Activated CD4-positive, alpha-beta T cell treated with anti-CD3 and anti-CD28 coated beads for 36 hours (primary cell): ENCODE data around the gene MYPOP. TPM values are rescaled to one million over a fixed set of nuclear protein-coding genes. Genes with fewer than 3 reads are reported as not detected.
"Not testable (repeated sequence)": the region's sequence is repeated elsewhere in the genome, so short reads cannot be mapped to it uniquely, and the experiment has no call there.

Experiments
- ATAC-seq: fragments of 200-7000 bp; cut with Tn5 transposase; one replicate; pipeline ENCODE4 v1.10.0; 2021; ENCODE audit warnings: mild to moderate bottlenecking, moderate library complexity
- CTCF ChIA-PET: fragments of 350-600 bp; sonication (Branson Sonifier 250); formaldehyde crosslinking; loops from one replicate; lab custom pipeline; 2021; ENCODE audit warnings: antibody characterized with exemption; lab: Charles Lee
- POLR2A ChIA-PET: fragments of 350-600 bp; sonication (Branson Sonifier 250); formaldehyde crosslinking; loops from one replicate; lab custom pipeline; 2021; ENCODE audit warnings: antibody characterized with exemption, inconsistent platforms; lab: Charles Lee
- DNase-seq: peaks from one replicate; pipeline ENCODE4 v3.0.0-alpha.2; 2020
- H3K27ac Mint-ChIP-seq: one replicate; pipeline ENCODE4 v1.8.0; 2021; ENCODE audit warnings: mixed read lengths
- H3K27me3 Mint-ChIP-seq: one replicate; pipeline ENCODE4 v1.8.0; 2021; ENCODE audit warnings: mixed read lengths
- H3K36me3 Mint-ChIP-seq: one replicate; pipeline ENCODE4 v1.8.0; 2021; ENCODE audit warnings: low read depth, mixed read lengths
- H3K4me1 Mint-ChIP-seq: one replicate; pipeline ENCODE4 v1.8.0; 2021; ENCODE audit warnings: mixed read lengths
- H3K4me3 Mint-ChIP-seq: one replicate; pipeline ENCODE4 v1.8.0; 2021; ENCODE audit warnings: mild to moderate bottlenecking, moderate library complexity, mixed read lengths
- H3K9me3 Mint-ChIP-seq: one replicate; pipeline ENCODE4 v1.8.0; 2021; ENCODE audit warnings: low read depth, mixed read lengths
- intact Hi-C, 2 experiments: fragments of 100-400 bp; cut with DNase I in 1 of 2; cut with micrococcal nuclease in 1 of 2; formaldehyde crosslinking; loops; one replicate each; pipeline versions ENCODE4 v1.14.2 to v1.15.1; 2022 to 2024; cut with DNase I, micrococcal nuclease
- total RNA-seq, 2 experiments: library from RNA; stranded (reverse); gene quantifications; one replicate each; pipeline ENCODE4 v1.2.3, GENCODE V29; 2021

Gene MYPOP
- total RNA-seq, 2 experiments from 2014 or later, result 5.0 to 5.6 TPM

GRCh38 chr19:45906221-45906620 is 3.8 kb upstream of the MYPOP start:
- CTCF ChIA-PET, result interaction anchor here (0.8 kb wide), 1 partner anchor 43 kb away, joined by 3 read pairs; no protein-coding TSS in a partner anchor

GRCh38 chr19:45905011-45905410 is 2.6 kb upstream of the MYPOP start:
- Mint-ChIP-seq H3K36me3 (peaks cover 2% of the 10 kb centered on the region), H3K9me3 (no peaks in the 10 kb centered on the region), H3K4me1 (peaks cover 14% of the 10 kb centered on the region), H3K27ac (no peak overlapping the region), H3K27me3 (peaks cover 7% of the 10 kb centered on the region), H3K4me3 (no peak overlapping the region)
- no peak for ATAC-seq
- no peak for DNase-seq
- intact Hi-C loops, result no loop called here
- ChIA-PET POLR2A (no interaction called here), CTCF (no interaction called here)

More at GRCh38 chr19:45906221-45906620, 3.8 kb upstream of the MYPOP start:
- ATAC-seq (no peak), DNase-seq (no peak)
- H3K4me1 Mint-ChIP-seq, result peaks cover 5% of the 10 kb centered on the region
- H3K27me3 Mint-ChIP-seq, result peaks cover 8% of the 10 kb centered on the region
- intact Hi-C loops, result no loop called here
- no peak overlapping the region for H3K4me3 Mint-ChIP-seq
- H3K27ac Mint-ChIP-seq, result no peak overlapping the region
- POLR2A ChIA-PET, result interaction anchor here (0.6 kb wide), 1 partner anchor 198 kb away, joined by 3 read pairs; no protein-coding TSS in a partner anchor
- H3K36me3 Mint-ChIP-seq, result no peaks in the 10 kb centered on the region
- H3K9me3 Mint-ChIP-seq, result no peaks in the 10 kb centered on the region

GRCh38 chr19:45902651-45903625 is 525 bp upstream of the MYPOP start:
- ChIA-PET POLR2A (interaction anchor here (0.6 to 2.1 kb wide), 5 partner anchors 10 to 882 kb away, joined by 3 to 11 read pairs (median 4); partner anchors contain the start of genes CCDC61, IRF2BP1 and SYMPK), CTCF (interaction anchor here (0.6 to 2.0 kb wide), 16 partner anchors 17 to 802 kb away, joined by 3 to 18 read pairs (median 4); partner anchors contain the start of genes CCDC61, ERCC1, IRF2BP1 and SIX5)
- Mint-ChIP-seq H3K27ac (peak overlapping the region; percentile 75), H3K27me3 (no peaks in the 10 kb centered on the region), H3K36me3 (peaks cover 5% of the 10 kb centered on the region), H3K4me3 (peak overlapping the region; percentile 88), H3K9me3 (no peaks in the 10 kb centered on the region), H3K4me1 (peaks cover 16% of the 10 kb centered on the region)
- DNase-seq (peak; percentile 100), ATAC-seq (peak; percentile 88)
- intact Hi-C loops, result loop anchor here (1.0 to 2.0 kb wide), 12 partner anchors 17 to 724 kb away; partner anchors contain the start of genes IRF2BP1 (in 2 of the 2), SYMPK (in 2 of the 2), BLOC1S3 (in 1 of the 2) and CCDC61 (in 1 of the 2)

- Mint-ChIP-seq H3K4me1 (peaks cover 16% of the 10 kb centered on the region), H3K36me3 (peaks cover 5% of the 10 kb centered on the region), H3K27ac (no peak overlapping the region), H3K4me3 (peak overlapping the region; percentile 88), H3K9me3 (no peaks in the 10 kb centered on the region), H3K27me3 (no peaks in the 10 kb centered on the region)
- ChIA-PET POLR2A (no interaction called here), CTCF (interaction anchor here (1.0 to 2.0 kb wide), 2 partner anchors 9 to 209 kb away, joined by 4 to 7 read pairs; partner anchors contain the start of gene SNRPD2)
- intact Hi-C loops, result no loop called here
- DNase-seq (peak; percentile 70), ATAC-seq (no peak)
Observed at GRCh38 chr19:45901432-45901911, 941 bp downstream of the MYPOP start.

GRCh38 chr19:45900738-45901431 is 1.5 kb downstream of the MYPOP start:
- DNase-seq, result no peak
- peaks cover 5% of the 10 kb centered on the region for H3K36me3 Mint-ChIP-seq
- H3K4me3 Mint-ChIP-seq, result peak overlapping the region; percentile 15
- peaks cover 16% of the 10 kb centered on the region for H3K4me1 Mint-ChIP-seq
- H3K27me3 Mint-ChIP-seq, result no peaks in the 10 kb centered on the region
- ChIA-PET CTCF (interaction anchor here (1.0 to 2.0 kb wide), 3 partner anchors 9 to 209 kb away, joined by 4 to 7 read pairs (median 5); partner anchors contain the start of gene SNRPD2), POLR2A (no interaction called here)
- intact Hi-C loops, result no loop called here
- H3K27ac Mint-ChIP-seq, result no peak overlapping the region
- H3K9me3 Mint-ChIP-seq, result no peaks in the 10 kb centered on the region
- no peak for ATAC-seq

GRCh38 chr19:45899919-45900589 is 2.4 kb downstream of the MYPOP start:
- Mint-ChIP-seq H3K27me3 (no peaks in the 10 kb centered on the region), H3K27ac (no peak overlapping the region), H3K9me3 (no peaks in the 10 kb centered on the region), H3K4me1 (peaks cover 16% of the 10 kb centered on the region), H3K36me3 (peaks cover 5% of the 10 kb centered on the region), H3K4me3 (no peak overlapping the region)
- CTCF ChIA-PET, result interaction anchor here (1.5 to 2.0 kb wide), 2 partner anchors 8 to 83 kb away, joined by 5 to 7 read pairs; no protein-coding TSS in a partner anchor
- DNase-seq (no peak), ATAC-seq (no peak)
- intact Hi-C loops, result no loop called here
- POLR2A ChIA-PET, result no interaction called here

GRCh38 chr19:45899253-45899652 is 3.2 kb downstream of the MYPOP start:
- CTCF ChIA-PET, result no interaction called here
- peaks cover 5% of the 10 kb centered on the region for H3K36me3 Mint-ChIP-seq
- intact Hi-C loops, result no loop called here

GRCh38 chr19:45897261-45897812 is 5.1 kb downstream of the MYPOP start:
- H3K9me3 Mint-ChIP-seq, result no peaks in the 10 kb centered on the region
- H3K4me1 Mint-ChIP-seq, result peaks cover 14% of the 10 kb centered on the region
- H3K27ac Mint-ChIP-seq, result no peak overlapping the region
- H3K4me3 Mint-ChIP-seq, result no peak overlapping the region
- POLR2A ChIA-PET, result no interaction called here
- no peak for DNase-seq
- ATAC-seq, result no peak
- H3K36me3 Mint-ChIP-seq, result peaks cover 5% of the 10 kb centered on the region
- H3K27me3 Mint-ChIP-seq, result no peaks in the 10 kb centered on the region
- CTCF ChIA-PET, result no interaction called here
- intact Hi-C loops, result no loop called here

More at GRCh38 chr19:45899253-45899652, 3.2 kb downstream of the MYPOP start:
- Mint-ChIP-seq H3K27ac (no peak overlapping the region), H3K4me1 (peaks cover 16% of the 10 kb centered on the region), H3K9me3 (no peaks in the 10 kb centered on the region), H3K4me3 (no peak overlapping the region), H3K27me3 (no peaks in the 10 kb centered on the region)
- POLR2A ChIA-PET, result no interaction called here
- DNase-seq (no peak), ATAC-seq (no peak)

GRCh38 chr19:45895983-45896599 is 6.3 kb downstream of the MYPOP start:
- POLR2A ChIA-PET, ATAC-seq, intact Hi-C loops, H3K36me3 Mint-ChIP-seq, H3K9me3 Mint-ChIP-seq, DNase-seq, CTCF ChIA-PET, H3K27ac Mint-ChIP-seq, H3K27me3 Mint-ChIP-seq, H3K4me3 Mint-ChIP-seq: not testable (repeated sequence)
- peaks cover 14% of the 10 kb centered on the region for H3K4me1 Mint-ChIP-seq

- POLR2A ChIA-PET, result no interaction called here
- Mint-ChIP-seq H3K27me3 (no peaks in the 10 kb centered on the region), H3K36me3 (peaks cover 5% of the 10 kb centered on the region), H3K9me3 (no peaks in the 10 kb centered on the region), H3K27ac (no peak overlapping the region), H3K4me1 (peaks cover 9% of the 10 kb centered on the region), H3K4me3 (no peak overlapping the region)
- CTCF ChIA-PET, result interaction anchor here (0.6 to 1.8 kb wide), 2 partner anchors 9 to 13 kb away, joined by 3 to 7 read pairs; no protein-coding TSS in a partner anchor
- intact Hi-C loops, result no loop called here
- DNase-seq, result no peak
- no peak for ATAC-seq
Observed at GRCh38 chr19:45895519-45895972, 6.9 kb downstream of the MYPOP start.
